Measurements from ENCODE around the gene DDIAS.

DNA sequence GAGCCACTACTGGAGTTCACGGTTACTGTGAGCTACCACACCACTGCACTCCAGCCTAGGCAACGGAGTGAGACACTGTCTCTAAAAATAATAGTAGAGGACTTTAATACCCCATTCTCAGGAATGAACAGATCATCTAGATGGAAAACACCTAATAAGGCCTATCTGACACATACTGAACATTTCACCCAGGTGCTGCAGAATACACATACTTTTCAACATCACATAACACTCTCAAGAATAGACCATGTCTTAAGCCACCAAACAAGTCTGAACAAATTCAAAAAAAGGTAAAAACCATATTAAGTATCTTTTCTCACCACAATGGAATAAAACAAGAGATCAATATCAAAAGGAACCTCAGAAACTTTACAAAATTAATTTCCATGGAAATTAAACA is 37.9 kb downstream of the DDIAS start:
- TF ChIP-seq, protein P1, sequence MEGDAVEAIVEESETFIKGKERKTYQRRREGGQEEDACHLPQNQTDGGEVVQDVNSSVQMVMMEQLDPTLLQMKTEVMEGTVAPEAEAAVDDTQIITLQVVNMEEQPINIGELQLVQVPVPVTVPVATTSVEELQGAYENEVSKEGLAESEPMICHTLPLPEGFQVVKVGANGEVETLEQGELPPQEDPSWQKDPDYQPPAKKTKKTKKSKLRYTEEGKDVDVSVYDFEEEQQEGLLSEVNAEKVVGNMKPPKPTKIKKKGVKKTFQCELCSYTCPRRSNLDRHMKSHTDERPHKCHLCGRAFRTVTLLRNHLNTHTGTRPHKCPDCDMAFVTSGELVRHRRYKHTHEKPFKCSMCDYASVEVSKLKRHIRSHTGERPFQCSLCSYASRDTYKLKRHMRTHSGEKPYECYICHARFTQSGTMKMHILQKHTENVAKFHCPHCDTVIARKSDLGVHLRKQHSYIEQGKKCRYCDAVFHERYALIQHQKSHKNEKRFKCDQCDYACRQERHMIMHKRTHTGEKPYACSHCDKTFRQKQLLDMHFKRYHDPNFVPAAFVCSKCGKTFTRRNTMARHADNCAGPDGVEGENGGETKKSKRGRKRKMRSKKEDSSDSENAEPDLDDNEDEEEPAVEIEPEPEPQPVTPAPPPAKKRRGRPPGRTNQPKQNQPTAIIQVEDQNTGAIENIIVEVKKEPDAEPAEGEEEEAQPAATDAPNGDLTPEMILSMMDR (IDR thresholded peaks at IDR 0.05; ENCODE audit: extremely low read depth in 1 of 2, insufficient read depth in 1 of 2, low read depth in 1 of 2, low read length in 2 of 2), result no peak
- no peak for TF ChIP-seq POLR2A (IDR thresholded peaks at IDR 0.05; ENCODE audit: low read depth, low read length)
- TF ChIP-seq MYC (IDR thresholded peaks at IDR 0.05; ENCODE audit: low read depth, low read length), result no peak
- TF ChIP-seq EZH2 (IDR thresholded peaks at IDR 0.05; ENCODE audit: borderline replicate concordance, low read depth, low read length, severe bottlenecking), result no peak
- TF ChIP-seq GATA2 (IDR thresholded peaks at IDR 0.05; ENCODE audit: insufficient read depth, insufficient read length, low read depth, low read length), result no peak
- no peak for TF ChIP-seq POLR2AphosphoS5 (IDR thresholded peaks at IDR 0.05; ENCODE audit: insufficient read depth, low read depth, low read length)
- TF ChIP-seq, protein P2, sequence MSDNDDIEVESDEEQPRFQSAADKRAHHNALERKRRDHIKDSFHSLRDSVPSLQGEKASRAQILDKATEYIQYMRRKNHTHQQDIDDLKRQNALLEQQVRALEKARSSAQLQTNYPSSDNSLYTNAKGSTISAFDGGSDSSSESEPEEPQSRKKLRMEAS (IDR thresholded peaks at IDR 0.05; ENCODE audit: insufficient read depth, insufficient read length), result no peak
